ENCODE results near the gene ELK3. TPM values are rescaled to one million over a fixed set of nuclear protein-coding genes. Genes with fewer than 3 reads are reported as not detected.

Gene ELK3
- total RNA-seq, 1 donor, result 24.6 TPM

Small RNAs within 50 kb of the gene (small RNA-seq; reads per million reads assigned to genes)
- gene RNU4-24P, result not detected

Other genes with a start within 250 kb of the ELK3 start
- not detected in 2 replicates for gene HAL, start 198.0 kb upstream of the ELK3 start, total RNA-seq
- 58.6 and 79.9 TPM in 2 replicates for gene LTA4H, start 158.8 kb upstream of the ELK3 start, total RNA-seq
- gene CDK17, start 206.1 kb downstream of the ELK3 start, total RNA-seq, result 61.5 and 73.8 TPM in 2 replicates